LNCaP clone FGC (cell line): Measurements from ENCODE around the gene EVI5L.
"Not testable (repeated sequence)": the region's sequence is repeated elsewhere in the genome, so short reads cannot be mapped to it uniquely, and the experiment has no call there.

ENCODE experiments used
- DNase-seq: peaks from one replicate; pipeline ENCODE4 v3.0.0-alpha.2; 2011; ENCODE audit warnings: low read depth
- H3K4me3 ChIP-seq: 2 replicates; pipeline ENCODE4 v1.5.1; 2011; ENCODE audit warnings: mild to moderate bottlenecking, low read depth, low read length, control low read depth
- CTCF ChIP-seq: IDR thresholded peaks from 2 replicates; pipeline ENCODE4 v1.5.1; 2012; ENCODE audit warnings: mild to moderate bottlenecking; ENCODE audit not compliant: control insufficient read depth, insufficient read depth; ENCODE audit errors: extremely low read depth

The EVI5L gene

GRCh38 chr19:7788178-7788932 is 41.7 kb upstream of the EVI5L start:
- TF ChIP-seq CTCF, result no peak
- DNase-seq, result no peak
- no peak overlapping the region for H3K4me3 ChIP-seq

- H3K4me3 ChIP-seq, result no peak overlapping the region
- no peak for TF ChIP-seq CTCF
- DNase-seq, result no peak
Observed at GRCh38 chr19:7788933-7789323, 41.1 kb upstream of the EVI5L start.

DNA sequence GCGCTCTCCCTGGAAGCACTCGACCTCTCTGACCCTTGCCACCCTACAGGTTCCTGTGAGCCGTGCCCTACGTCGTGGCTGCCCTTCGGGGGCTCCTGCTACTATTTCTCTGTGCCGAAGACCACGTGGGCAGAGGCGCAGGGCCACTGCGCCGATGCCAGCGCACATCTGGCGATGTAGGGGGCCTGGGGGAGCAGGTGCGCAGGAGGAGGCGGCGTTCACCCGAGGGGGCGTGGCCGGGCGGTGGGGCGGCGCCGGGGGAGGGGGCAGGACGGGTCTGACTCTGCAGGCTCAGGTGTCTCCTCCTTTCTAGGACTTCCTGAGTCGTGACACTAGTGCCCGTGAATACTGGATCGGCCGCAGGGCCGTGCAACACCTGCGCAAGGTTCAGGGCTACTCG is 40.6 kb upstream of the EVI5L start:
- H3K4me3 ChIP-seq, result no peak overlapping the region
- TF ChIP-seq CTCF, result no peak
- no peak for DNase-seq

- TF ChIP-seq CTCF, result no peak
- DNase-seq, result no peak
- no peak overlapping the region for H3K4me3 ChIP-seq
Observed at GRCh38 chr19:7790416-7790815, 39.6 kb upstream of the EVI5L start.

GRCh38 chr19:7792281-7792680 is 37.7 kb upstream of the EVI5L start:
- no peak for DNase-seq

DNA sequence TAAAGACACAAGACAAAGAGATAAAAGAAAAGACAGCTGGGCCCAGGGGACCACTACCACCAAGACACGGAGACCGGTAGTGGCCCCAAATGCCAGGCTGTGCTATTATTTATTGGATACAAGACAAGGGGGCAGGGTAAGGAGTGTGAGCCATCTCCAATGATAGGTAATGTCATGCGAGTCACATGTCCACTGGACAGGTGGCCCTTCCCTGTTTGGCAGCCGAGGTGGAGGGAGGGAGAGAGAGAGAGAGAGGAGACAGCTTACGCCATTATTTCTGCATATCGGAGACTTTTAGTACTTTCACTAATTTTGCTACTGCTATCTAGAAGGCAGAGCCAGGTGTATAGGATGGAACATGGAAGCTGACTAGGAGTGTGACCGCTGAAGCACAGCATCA is 37.3 kb upstream of the EVI5L start:
- not testable (repeated sequence) for DNase-seq

More at GRCh38 chr19:7792281-7792680, 37.7 kb upstream of the EVI5L start:
- no peak for TF ChIP-seq CTCF
- no peak overlapping the region for H3K4me3 ChIP-seq

GRCh38 chr19:7793493-7793892 is 36.5 kb upstream of the EVI5L start:
- no peak for DNase-seq
- no peak for TF ChIP-seq CTCF
- no peak overlapping the region for H3K4me3 ChIP-seq

More for the DNA sequence above, 37.3 kb upstream of the EVI5L start:
- H3K4me3 ChIP-seq, result not testable (repeated sequence)
